ENCODE measurements around the gene SPATA32.

GRCh38 chr17:45222996-45223538 lies 38.8 kb downstream of the SPATA32 start:
- TF ChIP-seq CTCF (IDR thresholded peaks at IDR 0.05) = no peak
- TF ChIP-seq POLR2A (IDR thresholded peaks at IDR 0.05) = no peak
- TF ChIP-seq POLR2AphosphoS5 (IDR thresholded peaks at IDR 0.05) = no peak

Data from breast epithelium (tissue), 3 donors.